ENCODE results near the gene REEP6. TPM values are rescaled to one million over a fixed set of nuclear protein-coding genes. Genes with fewer than 3 reads are reported as not detected.

REEP6 gene
- total and polyA plus RNA-seq, 2 of the 8 experiments (the other 6 are each of a cell fraction or from before 2014, with no cell fraction given): 12.6 to 20.7 TPM

- Histone ChIP-seq H2AFZ (ENCODE audit: low read length) (no peak overlapping the region), H4K5ac (ENCODE audit: insufficient read length, low read depth, low read length) (peak overlapping the region; percentile 37), H2AK5ac (ENCODE audit: low read depth, low read length) (0 out of 2 replicates have a peak overlapping the region, but pooled peaks have one; percentile 39), H3K79me1 (ENCODE audit: low read depth, low read length) (no peaks in the 10 kb centered on the region), H3K79me2 (ENCODE audit: control insufficient read depth in 1 of 2, insufficient read depth in 2 of 2, low read length in 2 of 2) (no peaks in the 10 kb centered on the region), H3K9me3 (ENCODE audit: insufficient read depth in 2 of 2, low read depth in 1 of 2, low read length in 1 of 2) (no peaks in the 10 kb centered on the region), H3K23ac (ENCODE audit: insufficient read length) (no peak overlapping the region), H3K23me2 (ENCODE audit: low read depth, low read length) (peaks cover 7% of the 10 kb centered on the region; the same call in 1 of the 2 replicates), H3K4ac (replicated peaks; ENCODE audit: insufficient read length, low read depth, low read length) (peak overlapping the region; percentile 81), H2BK20ac (ENCODE audit: low read length) (no peak overlapping the region), H3K36me3 (ENCODE audit: control insufficient read depth in 2 of 4, insufficient read depth in 4 of 4, low read length in 3 of 4) (no peaks in the 10 kb centered on the region), H3K18ac (ENCODE audit: extremely low read depth, low read length) (no peak overlapping the region; the same call in 1 of the 2 replicates), H4K8ac (ENCODE audit: extremely low read depth, insufficient read depth, low read length) (peak overlapping the region; percentile 71), H3K4me2 (ENCODE audit: insufficient read depth in 1 of 2, low read depth in 2 of 2, low read length in 2 of 2) (peak overlapping the region; percentile 66 to 89), H4K20me1 (replicated peaks in 1 of 2; ENCODE audit: control insufficient read depth in 1 of 2, insufficient read depth in 2 of 2, low read length in 2 of 2) (no peaks in the 10 kb centered on the region), H2BK12ac (ENCODE audit: low read depth, low read length) (no peak overlapping the region; the same call in 1 of the 2 replicates), H3K27ac (ENCODE audit: low read depth, low read length) (no peak overlapping the region), H4K91ac (replicated peaks; ENCODE audit: insufficient read length, low read length) (peak overlapping the region; percentile 65), H3K56ac (replicated peaks; ENCODE audit: insufficient read length, low read depth, low read length) (peak overlapping the region; percentile 36), H2BK5ac (ENCODE audit: low read depth, low read length) (peak overlapping the region; percentile 63; the same call in 1 of the 2 replicates), H3K14ac (ENCODE audit: insufficient read length) (no peak overlapping the region), H2BK120ac (replicated peaks; ENCODE audit: low read depth, low read length) (no peak overlapping the region), H3K4me1 (replicated peaks in 1 of 4; ENCODE audit: control insufficient read depth in 3 of 4, insufficient read depth in 4 of 4, low read length in 3 of 4) (peaks cover 0 to 5% (median 2%) of the 10 kb centered on the region in 4 experiments; a peak in 4 of 7 replicates), H2BK15ac (ENCODE audit: low read length) (peak overlapping the region; percentile 29; the same call in 1 of the 2 replicates), H3K4me3 (ENCODE audit: extremely low read depth in 1 of 4, insufficient read depth in 2 of 4, low read depth in 3 of 4, low read length in 4 of 4) (peak overlapping the region; percentile 50 to 80 (median 68)), H3K9ac (replicated peaks in 1 of 4; ENCODE audit: extremely low read depth in 1 of 4, low read depth in 3 of 4, low read length in 3 of 4) (peak overlapping the region in 2 of 4 experiments; percentile 5 to 50; a peak in 2 of 7 replicates), H3K27me3 (replicated peaks in 1 of 4; ENCODE audit: control insufficient read depth in 3 of 4, extremely low read depth in 1 of 4, insufficient read depth in 3 of 4, low read length in 3 of 4) (peaks cover 3 to 17% (median 9%) of the 10 kb centered on the region in 4 experiments; a peak in 6 of 7 replicates)
- CTCF ChIA-PET (ENCODE audit: partially characterized antibody): no interaction called here
- TF ChIP-seq CREB1 (IDR thresholded peaks at IDR 0.05) (no peak), CEBPB (IDR thresholded peaks at IDR 0.05; ENCODE audit: low read depth, low read length) (no peak), RNF2 (IDR thresholded peaks at IDR 0.05; ENCODE audit: borderline replicate concordance, low read depth, low read length, missing control alignments, poor library complexity, severe bottlenecking) (no peak), KDM5A (IDR thresholded peaks at IDR 0.05; ENCODE audit: low read length) (no peak), FOSL1 (IDR thresholded peaks at IDR 0.05; ENCODE audit: insufficient read depth, low read depth, low read length) (no peak), CTCF (IDR thresholded peaks at IDR 0.05; ENCODE audit: control extremely low read depth in 1 of 3, insufficient read depth in 1 of 3, low read depth in 1 of 3, low read length in 3 of 3) (no peak), TAF7 (optimal IDR thresholded peaks at IDR 0.05; ENCODE audit: borderline replicate concordance, low read depth, low read length) (no peak), SP1 (IDR thresholded peaks at IDR 0.05; ENCODE audit: low read depth, low read length) (no peak), KDM4A (IDR thresholded peaks at IDR 0.05; ENCODE audit: low read depth, low read length, severe bottlenecking) (no peak)
- POLR2A ChIA-PET (ENCODE audit: partially characterized antibody): no interaction called here
- DNase-seq (ENCODE audit: low read depth in 1 of 2, low spot score in 2 of 2) (no peak), FAIRE-seq (no peak)
- 35% methylated on average over 33 of the region's 37 CpGs; no CpG with 5 or more reads in 1 of the 2 experiments for WGBS, 2 experiments (ENCODE audit: extremely low coverage in 1 of 2, insufficient coverage in 1 of 2, insufficient read length in 1 of 2, insufficient replicate concordance in 2 of 2, low coverage in 1 of 2, low lambda C conversion rate in 2 of 2, missing lambda C conversion rate in 1 of 2)
Measured at GRCh38 chr19:1489463-1490310, 1.3 kb upstream of the REEP6 start.

Data from H1 (cell line).